GM12875 (cell line): ENCODE results near the gene NINL.

Source experiments
- H3K4me3 ChIP-seq: one replicate; pipeline ENCODE4 v1.5.1; 2011; ENCODE audit warnings: low read depth, low read length, control low read depth
- CTCF ChIP-seq: IDR thresholded peaks from 2 replicates; pipeline ENCODE4 v1.5.1; 2011; ENCODE audit warnings: low read depth, mild to moderate bottlenecking, control low read depth, inconsistent platforms, low read length, moderate library complexity, borderline replicate concordance; ENCODE audit not compliant: insufficient read depth

NINL gene

GRCh38 chr20:25493748-25494505 is 91.4 kb downstream of the NINL start:
- TF ChIP-seq CTCF = no peak
- H3K4me3 ChIP-seq = no peak overlapping the region

- TF ChIP-seq CTCF = no peak
- no peak overlapping the region for H3K4me3 ChIP-seq
These were observed 92.2 kb downstream of the NINL start for GRCh38 chr20:25493137-25493536.

GRCh38 chr20:25491446-25492038 is 93.8 kb downstream of the NINL start:
- no peak for TF ChIP-seq CTCF

GRCh38 chr20:25490656-25491445 is 94.5 kb downstream of the NINL start:
- no peak for TF ChIP-seq CTCF

More at GRCh38 chr20:25491446-25492038, 93.8 kb downstream of the NINL start:
- H3K4me3 ChIP-seq = no peak overlapping the region

GRCh38 chr20:25489221-25489871 is 96.0 kb downstream of the NINL start:
- TF ChIP-seq CTCF = no peak
- no peak overlapping the region for H3K4me3 ChIP-seq

More at GRCh38 chr20:25490656-25491445, 94.5 kb downstream of the NINL start:
- H3K4me3 ChIP-seq = no peak overlapping the region

- TF ChIP-seq CTCF = no peak
- no peak overlapping the region for H3K4me3 ChIP-seq
These were observed 97.4 kb downstream of the NINL start for GRCh38 chr20:25487975-25488374.
